ELR (cell line): ENCODE results near the gene GPR132.

Experiments used
- DNase-seq: peaks from one replicate; pipeline ENCODE4 v3.0.0-alpha.2; 2015; ENCODE audit warnings: low read depth

GPR132 gene

DNA sequence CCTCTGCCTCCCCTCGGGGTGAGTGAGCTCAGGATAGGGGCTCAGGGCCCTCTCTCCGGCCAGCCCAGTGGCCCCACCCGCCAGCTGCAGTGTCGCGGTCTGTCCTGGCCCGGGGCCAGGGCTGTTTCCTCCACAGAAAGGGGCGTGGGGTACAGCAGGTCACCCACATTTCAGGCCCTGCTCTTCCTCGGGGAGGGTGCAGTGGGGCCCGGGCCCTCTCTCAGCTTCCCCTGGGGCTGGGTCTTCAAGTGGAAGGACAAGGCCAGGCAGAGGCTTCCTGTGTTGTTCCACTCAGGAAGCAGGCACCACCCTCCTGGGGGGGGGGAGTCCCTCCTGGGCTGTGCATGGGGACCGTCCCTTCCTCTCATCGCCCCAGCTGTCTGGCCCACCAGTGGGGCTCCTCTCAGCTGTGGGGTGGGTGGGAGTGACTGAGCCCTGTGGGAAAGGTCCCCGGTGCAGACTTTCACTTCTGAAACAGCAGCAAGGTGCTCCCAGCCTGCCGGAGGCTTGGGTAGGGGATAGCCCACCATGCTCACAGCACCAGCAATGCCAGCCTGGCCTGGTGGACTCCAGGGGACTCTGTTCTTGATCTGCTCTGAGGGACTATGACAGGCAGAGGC is 3.7 kb downstream of the GPR132 start:
- DNase-seq, result no peak

DNA sequence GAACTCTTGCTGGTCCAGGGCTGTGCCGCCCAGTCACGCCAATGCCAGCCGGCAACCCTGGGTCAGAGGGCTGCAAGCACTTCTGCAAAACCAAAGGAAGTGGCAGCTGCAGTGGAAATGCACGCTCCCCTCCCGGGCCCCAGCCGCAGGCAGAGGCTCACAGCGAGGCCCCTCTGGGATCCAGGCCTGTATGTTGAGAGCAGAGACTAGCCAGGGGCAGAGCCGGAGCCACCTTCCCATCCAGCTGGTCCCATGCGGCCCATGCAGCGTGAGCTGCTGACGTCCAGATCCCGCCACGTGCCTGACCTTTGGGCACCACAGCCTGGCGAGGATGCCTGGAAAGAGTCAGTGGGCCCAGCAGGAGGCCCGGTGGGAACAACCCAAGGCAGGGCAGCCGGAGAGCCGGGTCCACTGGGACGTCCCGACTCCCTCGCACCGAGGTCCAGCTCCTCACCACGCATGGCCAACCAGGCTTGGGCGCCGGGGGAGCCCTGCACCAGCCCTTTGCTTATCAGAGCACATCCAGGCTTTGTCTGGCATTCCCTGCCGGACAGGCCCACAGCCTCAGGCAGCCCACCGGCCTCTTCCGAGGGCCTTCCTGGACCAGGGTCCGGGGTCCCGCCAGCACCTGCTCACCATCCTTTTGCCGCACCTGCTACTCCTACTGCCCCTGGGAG is 4.3 kb downstream of the GPR132 start:
- no peak for DNase-seq

DNA sequence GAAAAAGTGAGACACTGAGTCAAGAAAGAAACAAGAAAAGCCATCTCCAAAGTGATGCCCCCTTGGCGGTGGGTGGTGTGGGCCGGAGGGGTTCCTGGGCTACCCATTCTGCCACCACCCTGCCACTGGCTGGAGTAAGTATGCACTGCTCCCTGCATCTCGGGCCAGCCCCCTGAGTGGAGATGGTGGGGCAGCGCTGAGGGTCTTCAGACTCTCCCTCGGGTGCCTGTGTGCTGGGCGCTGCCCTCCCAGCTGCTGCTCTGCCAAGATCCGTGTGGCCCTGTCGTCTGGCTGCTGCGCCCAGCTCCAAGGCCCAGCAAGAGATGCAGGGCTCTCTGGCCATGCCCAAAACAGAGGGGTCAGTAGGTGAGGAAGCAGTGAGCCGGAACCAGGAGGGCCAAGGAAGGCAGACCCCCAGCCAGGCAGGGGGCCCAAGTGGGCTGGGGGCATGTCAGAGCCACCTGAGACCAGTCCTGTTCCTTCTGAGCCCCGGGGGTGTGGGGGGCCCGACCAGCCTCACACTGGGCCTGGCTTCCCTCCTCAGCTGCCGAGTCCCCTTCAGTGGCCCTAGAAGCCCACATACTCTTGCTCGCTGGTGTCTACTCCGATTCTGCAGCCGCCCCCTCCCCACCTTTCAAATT is 5.2 kb downstream of the GPR132 start:
- DNase-seq, result no peak

DNA sequence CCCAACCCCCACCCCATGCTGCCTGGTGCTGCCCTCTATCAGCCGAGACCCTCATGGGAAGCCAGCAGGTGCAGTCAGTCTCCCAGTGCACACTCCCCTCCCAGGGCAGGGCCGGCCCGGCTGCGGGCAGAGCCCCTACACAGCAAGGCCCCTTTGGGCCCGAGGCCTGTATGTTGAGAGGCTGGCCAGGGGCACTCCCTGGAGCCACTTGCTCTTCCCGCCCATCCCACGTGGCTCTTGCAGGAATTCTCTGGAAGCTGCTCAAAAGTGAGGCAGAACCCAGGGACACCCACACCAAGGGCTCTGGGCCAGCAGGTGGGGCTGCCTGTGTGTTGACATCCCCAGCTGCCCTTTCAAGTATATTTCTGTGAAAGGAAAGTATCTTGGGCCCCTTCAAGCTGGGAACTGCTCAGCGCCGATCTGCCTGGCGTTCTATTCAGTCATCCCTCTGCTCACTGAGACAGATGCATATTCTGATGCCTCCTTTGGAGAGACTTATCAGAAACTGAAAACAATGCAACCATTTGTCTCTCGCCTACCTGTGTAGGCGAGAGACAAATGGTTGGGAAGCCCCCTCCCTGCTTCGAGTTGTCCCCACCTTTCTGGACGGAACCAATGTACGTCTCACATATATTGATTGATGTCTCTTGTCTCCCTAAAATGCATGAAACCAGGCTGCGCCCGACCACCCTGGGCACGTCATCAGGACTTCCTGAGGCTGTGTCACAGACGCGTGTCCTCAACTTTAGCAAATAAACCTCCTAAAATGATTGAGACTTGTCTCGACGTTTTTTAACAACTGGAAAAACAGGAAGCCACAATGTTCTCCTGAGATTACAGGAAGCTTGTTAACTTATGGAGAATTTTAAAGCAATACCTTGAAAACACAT is 6.0 kb downstream of the GPR132 start:
- DNase-seq, result no peak

DNA sequence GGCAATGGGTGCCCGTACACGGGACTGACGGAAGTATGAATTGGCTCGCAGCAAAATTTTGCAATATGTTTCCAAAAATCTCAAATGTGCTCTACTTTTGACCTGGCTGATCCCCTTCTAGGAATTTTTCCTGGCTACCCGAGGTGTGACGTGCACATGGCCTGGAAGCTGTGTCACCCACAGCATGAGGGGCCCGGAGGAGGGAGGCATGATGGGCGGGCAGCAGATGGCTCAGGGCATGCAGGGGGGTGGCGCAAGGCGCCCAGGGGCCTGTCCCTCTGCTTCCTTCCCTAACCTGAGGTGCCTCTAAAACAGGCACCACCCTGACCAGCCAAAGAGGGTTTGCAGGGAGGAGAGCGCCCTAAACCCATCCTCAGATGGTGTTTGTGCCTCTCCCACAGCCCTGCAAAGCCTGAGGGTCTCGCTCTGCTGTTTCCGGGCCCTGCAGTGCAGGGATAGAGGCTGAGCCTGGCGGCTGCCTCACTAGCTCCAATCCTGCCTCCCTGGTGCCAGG is 6.7 kb downstream of the GPR132 start:
- DNase-seq, result no peak

DNA sequence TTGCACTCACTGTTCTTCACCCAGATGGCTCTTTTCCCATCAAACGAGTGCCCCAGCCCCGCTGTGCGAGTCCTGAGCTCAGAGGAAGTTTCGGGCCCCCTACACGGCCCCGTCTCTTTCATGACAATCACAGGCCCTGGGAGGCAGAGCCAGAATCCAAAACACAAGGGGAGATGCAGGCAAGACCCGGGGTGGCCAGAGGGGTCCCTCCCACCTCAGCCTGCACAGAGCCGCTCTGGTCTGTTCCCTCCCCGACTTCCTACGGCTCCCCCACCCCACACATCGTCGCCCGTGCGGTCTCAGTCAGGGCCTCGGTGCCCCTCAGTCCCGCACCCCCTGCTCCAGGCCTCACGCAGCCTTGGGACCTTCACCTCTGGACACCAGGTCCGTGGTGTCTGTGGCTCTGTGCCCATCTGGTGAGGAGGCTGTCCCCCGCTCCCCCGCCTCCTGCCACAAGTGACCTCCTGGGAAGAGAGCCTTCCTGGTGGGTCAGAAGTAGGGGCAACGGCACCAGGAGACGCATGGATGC is 8.9 kb downstream of the GPR132 start:
- no peak for DNase-seq

DNA sequence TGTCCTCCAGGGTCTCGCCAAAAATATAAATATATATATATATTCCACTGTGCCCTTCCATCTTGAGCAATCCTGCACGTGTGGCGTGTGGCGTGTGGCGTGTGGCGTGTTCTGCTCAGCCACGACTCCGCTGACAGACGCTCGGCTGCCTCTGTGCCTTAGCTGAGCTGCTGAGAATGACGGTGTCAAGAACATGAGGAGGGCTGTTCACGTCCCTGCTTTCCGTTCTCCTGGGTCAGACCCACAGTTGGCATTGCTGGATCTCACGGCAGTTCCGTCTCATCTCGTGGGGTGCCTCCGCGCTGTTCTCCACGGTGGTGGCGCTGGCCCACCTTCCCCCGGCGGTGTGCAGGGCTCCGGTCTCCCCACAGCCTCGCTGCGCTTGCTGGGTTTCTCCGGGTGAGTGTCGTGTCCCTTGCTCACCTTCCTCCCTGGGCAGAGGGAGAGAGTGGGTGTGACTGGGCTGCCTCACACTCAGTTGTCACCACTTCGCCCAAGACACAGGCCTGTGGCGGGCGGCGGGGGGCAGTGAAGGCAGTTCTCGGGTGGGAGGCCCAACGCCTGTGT is 9.4 kb downstream of the GPR132 start:
- no peak for DNase-seq

DNA sequence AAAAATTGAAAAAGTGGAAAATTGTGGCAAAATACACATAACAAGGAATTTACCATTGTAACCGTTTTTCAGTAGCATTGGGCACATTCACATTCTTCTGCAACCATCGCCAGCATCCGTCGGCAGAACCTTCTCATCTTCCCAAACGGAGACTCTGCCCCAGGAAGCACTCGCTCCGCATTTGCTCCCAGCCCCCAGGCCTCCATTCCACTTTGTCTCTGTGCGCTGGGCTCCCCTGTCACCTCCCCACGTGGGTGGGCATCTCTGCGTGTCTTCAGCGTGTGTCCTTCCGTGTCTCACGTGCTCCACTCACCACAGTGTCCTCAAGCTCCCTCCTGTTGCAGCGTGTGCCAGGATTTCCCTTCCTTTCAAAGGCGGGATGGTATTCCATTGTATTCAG is 9.9 kb downstream of the GPR132 start:
- DNase-seq, result no peak

DNA sequence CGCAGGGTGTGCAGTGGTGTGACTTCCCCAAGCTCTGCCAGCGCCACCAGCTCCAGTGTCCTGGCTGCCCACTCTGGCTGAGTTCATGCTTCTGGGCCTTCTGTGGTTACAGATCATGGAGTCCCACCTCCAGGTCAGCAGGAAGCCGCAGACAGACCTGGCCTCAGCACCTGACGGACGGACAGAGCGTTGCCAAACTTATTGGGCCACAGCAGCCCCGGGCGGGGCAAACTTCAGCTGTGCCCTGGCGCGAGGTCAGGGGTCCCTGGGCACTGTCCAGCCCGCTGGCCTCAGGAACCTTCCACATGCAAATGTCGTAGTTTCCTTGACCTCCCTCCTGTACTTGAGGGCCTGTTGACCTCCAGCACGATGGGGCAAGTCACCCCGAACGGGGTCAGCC is 11.2 kb downstream of the GPR132 start:
- DNase-seq, result no peak

DNA sequence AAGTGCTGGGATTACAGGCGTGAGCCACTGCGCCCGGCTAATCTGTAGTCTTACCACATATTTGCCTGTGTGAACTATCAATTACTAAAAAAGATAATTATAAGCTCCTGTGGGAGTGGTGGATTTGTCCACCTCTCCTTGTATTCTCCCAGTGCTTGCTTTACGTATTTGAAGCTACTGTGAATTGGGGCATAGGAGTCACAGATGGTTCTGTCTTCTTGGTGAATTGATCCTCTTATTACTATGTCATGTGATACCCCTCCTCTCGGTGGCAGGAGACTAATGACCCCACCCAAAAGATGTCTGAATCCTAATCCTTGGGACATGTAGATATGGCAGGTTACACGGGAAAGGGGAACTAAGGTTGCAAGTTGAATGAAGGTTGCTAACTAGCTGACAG is 11.8 kb downstream of the GPR132 start:
- DNase-seq, result no peak

DNA sequence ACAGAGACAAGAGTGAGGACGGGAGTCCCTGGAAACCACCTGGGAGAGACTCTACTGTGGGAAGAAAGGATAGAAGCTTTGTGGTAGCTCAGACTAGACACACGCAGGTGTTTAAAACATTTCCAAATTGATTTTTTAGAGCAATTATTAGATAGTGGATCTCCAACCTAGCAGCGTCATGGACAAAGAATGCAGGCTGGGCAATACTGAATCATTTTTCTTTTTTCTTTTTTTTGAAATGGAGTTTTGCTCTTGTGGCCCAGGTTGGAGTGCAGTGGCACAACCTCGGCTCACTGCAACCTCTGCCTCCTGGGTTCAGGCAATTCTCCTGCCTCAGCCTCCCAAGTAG is 13.1 kb downstream of the GPR132 start:
- peak; percentile 40 for DNase-seq

DNA sequence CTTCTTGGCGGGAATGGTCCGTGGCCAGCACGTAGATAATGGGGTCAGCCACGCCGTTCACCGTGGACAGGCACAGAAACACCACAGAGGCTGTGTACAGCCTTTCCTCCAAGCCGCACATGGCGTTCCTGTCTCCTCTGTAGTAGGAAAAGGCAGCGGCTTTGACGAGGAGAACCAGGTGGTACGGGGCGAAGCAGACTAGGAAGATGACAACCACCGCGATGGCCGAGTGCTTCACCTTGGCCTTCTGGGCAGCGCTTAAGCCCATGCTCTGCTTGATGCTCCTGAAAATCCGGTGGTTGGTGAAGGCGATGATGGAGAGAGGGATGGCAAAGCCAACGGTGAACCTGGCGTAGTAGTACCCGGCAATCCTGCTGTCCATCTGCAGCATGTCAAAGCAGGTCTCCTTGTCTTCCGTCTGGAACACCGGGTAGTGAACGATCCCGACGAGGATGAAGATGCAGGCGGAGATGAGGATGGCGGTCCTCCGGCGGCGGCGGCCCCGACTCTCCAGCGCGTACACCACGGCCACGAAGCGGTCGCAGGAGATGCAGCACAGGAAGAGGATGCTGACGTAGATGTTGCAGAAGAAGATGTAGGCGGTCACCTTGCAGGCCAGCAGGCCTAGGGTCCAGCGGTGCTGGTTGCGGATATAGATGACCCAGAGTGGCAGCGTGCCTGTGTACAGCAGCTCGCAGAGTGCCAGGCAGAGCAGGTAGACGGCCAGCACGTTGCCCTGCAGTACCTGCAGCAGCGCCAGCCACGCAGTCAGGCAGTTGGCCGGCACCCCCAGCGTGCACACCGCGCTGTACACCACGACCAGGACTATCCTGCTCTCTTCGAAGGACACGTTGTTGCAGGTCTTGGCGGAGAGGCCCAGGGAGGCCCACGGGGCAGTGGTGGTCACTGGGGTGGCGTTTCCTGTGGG is 13.8 kb downstream of the GPR132 start:
- DNase-seq, result no peak

DNA sequence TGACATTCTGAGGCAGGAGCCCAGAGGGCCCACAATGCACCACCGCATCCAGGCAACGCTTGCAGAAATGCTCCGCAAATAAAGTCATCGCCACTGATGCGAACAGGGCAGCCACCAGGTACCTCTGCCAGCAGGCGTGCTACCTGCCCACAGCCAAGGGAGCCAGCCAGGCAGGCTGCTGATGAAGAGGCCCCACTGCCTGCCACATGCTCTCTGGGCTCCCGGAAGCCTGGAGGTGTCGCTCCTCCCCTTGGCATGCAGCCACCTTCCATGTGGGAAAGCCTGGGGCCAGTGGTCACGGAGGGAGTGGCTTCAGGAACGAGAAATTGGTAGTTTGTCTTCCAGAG is 14.7 kb downstream of the GPR132 start:
- peak; percentile 73 for DNase-seq

DNA sequence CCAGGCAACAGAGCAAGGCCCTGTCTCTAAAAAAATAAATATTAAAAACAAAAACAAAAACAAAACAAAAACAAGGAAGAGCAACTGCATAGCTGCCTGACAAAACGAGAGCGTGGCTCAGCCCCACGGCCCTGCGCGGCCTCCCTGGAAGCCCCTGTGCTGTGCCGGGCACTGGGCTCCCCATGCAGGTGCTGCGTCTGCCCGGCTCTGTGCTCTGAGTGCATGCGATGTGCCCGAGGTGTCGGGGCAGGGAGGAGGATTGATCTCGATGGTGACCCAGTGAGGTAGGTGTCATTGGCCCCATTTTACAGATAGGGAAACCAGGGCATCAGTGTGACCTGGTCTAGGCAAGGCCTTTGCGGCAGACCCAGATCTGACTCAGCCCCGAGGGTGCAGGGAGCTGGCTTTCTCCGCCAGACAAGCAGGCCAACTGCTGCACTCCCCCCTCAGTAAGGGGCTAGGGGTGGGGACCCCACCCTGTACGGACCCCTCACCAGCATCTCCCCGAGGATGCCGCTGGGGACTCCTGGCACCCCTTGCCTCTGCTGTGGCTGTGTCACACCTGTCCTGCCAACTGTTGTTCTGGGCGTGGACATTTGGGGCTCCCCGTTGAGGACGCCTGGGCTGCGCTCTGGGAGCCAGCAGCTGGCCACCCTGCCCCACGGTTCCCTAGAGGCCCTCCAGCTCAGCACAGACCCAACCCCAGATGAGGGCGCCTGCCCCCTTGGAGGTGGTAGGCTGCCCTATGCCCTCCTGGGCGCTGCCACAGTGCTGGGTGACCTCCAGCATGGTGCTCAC is 15.3 kb downstream of the GPR132 start:
- no peak for DNase-seq

DNA sequence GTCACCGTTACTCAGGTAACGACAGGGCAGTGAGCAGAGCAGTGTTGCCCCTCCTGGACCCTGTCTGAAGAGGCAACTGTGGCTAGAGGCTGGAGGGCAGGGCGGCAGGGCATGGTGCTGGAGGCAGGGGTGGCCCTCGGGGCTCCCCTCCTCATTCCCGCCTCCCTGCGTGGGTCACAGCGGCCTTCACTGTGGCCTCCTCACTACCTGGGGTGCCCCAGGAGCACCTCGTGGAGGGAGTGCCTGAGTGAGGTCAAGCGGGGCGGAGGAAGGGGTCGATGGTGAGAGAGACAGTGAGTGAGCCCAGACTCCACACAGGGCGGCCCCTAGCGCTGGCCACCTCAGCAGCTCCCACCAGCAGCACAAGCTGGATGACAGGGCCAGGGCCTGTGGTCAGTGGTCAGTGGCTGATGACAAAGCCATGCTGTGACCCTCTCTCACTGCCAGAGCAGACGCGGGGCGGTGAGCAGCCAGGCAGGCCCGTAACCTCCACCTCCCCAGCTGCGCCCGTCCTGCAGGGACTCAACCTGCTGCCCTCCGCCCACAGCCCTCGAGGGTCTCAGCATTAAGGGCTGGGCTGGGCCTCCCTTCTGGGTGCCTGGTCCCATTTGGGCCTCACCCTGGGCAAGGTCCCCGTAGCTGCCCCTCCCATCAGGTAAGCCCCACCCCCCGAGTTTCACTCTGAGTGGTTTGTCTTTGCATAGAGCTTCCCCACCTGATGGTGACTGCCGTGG is 17.8 kb downstream of the GPR132 start:
- no peak for DNase-seq

DNA sequence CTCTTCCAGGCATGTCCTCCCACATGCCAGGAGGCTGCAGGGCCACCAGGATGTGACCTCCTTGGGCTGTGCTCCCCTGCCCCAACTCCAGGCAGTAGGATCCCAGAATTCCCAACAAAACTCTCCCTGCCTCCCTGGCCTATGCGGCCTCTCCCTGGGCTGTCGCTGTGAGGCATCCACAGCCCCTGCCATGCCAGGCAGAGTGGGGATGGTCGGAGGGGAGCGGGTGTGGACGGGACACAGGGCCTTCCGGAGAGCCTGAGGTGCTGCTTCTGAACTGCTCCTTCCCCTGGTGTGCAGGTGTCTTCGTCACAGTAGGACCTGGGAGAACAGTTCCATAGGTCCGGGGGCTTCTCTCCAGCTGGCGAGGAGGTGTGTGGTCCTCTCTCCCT is 18.3 kb downstream of the GPR132 start:
- no peak for DNase-seq

DNA sequence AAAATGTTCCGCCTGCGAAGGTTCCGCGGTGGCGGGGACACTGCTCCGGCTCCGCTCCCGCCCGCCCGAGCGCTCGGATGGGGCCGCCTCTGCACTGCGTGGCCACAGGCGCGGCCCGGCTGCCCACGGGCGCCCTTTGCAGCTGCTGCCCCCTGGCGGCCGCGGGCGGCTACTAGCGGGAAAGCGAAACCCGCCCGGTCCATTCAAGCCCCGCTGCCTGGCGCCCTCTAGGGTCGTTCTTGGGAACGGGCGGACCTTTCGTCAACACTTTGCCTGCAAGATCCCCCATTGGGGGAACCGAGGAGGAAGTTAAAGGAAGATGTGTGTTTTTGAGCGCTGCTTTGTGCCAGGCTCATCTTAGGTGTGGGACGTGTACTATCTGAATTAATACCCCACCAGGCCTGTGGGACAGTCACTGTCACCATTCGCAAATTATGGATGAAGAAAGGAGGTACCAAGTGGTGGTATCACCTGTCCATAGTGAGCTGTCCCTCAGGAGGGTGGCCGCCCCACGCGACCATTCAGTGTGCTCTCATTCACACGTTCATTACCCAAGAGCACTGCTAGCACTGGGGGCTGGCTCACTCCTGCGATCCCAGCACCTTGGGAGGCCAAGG is 19.4 kb downstream of the GPR132 start:
- DNase-seq, result peak; percentile 90

DNA sequence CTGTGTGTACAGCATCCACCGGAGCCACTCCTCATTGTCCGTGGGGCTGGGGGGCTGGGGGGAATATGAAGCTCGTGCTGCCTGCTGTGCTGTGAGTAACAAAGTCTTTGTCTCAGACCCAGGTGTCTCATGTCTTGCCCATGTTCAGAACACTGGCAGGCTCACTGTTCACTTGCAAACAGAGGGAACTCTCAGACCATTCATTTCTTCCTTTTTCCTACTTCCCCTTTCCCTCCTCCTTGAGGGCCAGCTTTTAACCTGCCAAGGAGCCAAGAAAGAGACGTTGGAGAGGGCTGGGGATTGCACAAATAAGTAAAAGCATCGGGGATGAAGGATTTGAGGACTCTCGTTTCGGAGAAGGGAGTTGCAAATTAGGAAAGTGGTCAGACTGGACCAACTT is 21.6 kb downstream of the GPR132 start:
- no peak for DNase-seq

DNA sequence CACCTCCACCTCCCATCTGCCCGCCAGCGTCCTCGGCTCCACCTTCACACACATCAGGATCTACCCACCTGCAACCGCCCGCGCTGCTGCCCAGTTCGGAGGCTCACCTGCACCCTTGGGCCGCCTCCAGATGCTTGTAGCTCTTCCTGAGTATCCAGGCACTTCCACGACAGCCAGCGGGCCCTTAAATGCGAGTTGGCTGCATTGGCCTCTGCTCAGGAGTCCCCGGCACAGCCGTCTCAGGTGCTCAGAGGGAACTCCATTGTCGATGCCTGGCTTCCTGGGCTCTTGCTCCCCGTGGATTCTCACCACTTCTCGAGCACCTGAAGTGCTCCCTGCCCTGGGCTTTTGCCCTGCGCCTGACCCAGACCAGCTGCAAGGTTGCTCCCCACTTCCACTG is 22.4 kb downstream of the GPR132 start:
- no peak for DNase-seq
